Esophagus muscularis mucosa (tissue), 4 donors: Measurements from ENCODE around the gene TNNT1. TPM values are rescaled to one million over a fixed set of nuclear protein-coding genes. Genes with fewer than 3 reads are reported as not detected.
A peak's percentile ranks its signal among the peaks of the same experiment; 100 is the strongest.
"Not testable (repeated sequence)": the region's sequence is repeated elsewhere in the genome, so short reads cannot be mapped to it uniquely, and the experiment has no call there.

Experiments
- DNase-seq: peaks from one replicate; pipeline ENCODE4 v3.0.0-alpha.2; 2017; ENCODE audit errors: extremely low spot score
- H3K27ac ChIP-seq, 4 donors: fragments of 200-600 bp; sonication (generic); replicated peaks in 1 of 4; 1 replicate in 3 of 4; 2 replicates in 1 of 4; pipeline ENCODE4 v1.5.1; 2016 to 2019; ENCODE audit warnings: mild to moderate bottlenecking in 1 of 4
- H3K27me3 ChIP-seq, 4 donors: fragments of 200-600 bp; sonication (generic); one replicate each; pipeline versions ENCODE4 v1.5.1 to v1.6.0; 2016 to 2019
- H3K36me3 ChIP-seq, 4 donors: fragments of 200-600 bp; sonication (generic); one replicate each; pipeline ENCODE4 v1.5.1; 2016 to 2019
- H3K4me1 ChIP-seq, 4 donors: fragments of 200-600 bp; sonication (generic); one replicate each; pipeline ENCODE4 v1.5.1; 2016 to 2019
- H3K4me3 ChIP-seq, 4 donors: fragments of 200-600 bp; sonication (generic); 1 replicate in 2 of 4; 2 replicates in 2 of 4; pipeline ENCODE4 v1.5.1; 2016 to 2019; ENCODE audit warnings: mild to moderate bottlenecking in 4 of 4, moderate library complexity in 1 of 4
- H3K9me3 ChIP-seq, 4 donors: fragments of 200-600 bp; sonication (generic); 1 replicate in 3 of 4; 2 replicates in 1 of 4; pipeline ENCODE4 v1.5.1; 2016 to 2019
- EP300 ChIP-seq: sonication (generic); formaldehyde crosslinking; IDR thresholded peaks from one replicate; pipeline ENCODE4 v1.6.1; 2017; ENCODE audit warnings: antibody characterized with exemption
- POLR2A ChIP-seq: fragments of 450-650 bp; IDR thresholded peaks from one replicate; pipeline ENCODE4 v1.6.1; 2017; ENCODE audit warnings: antibody characterized with exemption, moderate library complexity, mild to moderate bottlenecking, low read depth
- POLR2AphosphoS5 ChIP-seq, 2 donors: sonication (generic); formaldehyde crosslinking; IDR thresholded peaks; one replicate each; pipeline ENCODE4 v1.6.1; 2017; ENCODE audit warnings: antibody characterized with exemption in 2 of 2
- WGBS: methylation state at CpG from one replicate; pipeline ENCODE4 v1.1.5; 2018; 5-methylcytosine and 5-hydroxymethylcytosine counted together
- intact Hi-C: fragments of 100-400 bp; cut with DNase I; formaldehyde crosslinking; loops from one replicate; pipeline ENCODE4 v1.15.1; 2023
- total RNA-seq, 4 donors: library from RNA; depleted of rRNA; stranded (reverse); fragments of >200 nt; gene quantifications; one replicate each; pipeline versions ENCODE4 v1.1.0 to v1.2.1, GENCODE V29; 2016
- TF ChIP-seq, protein P1 (sequence below), 3 experiments: fragments of 200-600 bp in 2 of 3; fragments of 450-650 bp in 1 of 3; sonication (generic) in 2 of 3; IDR thresholded peaks; one replicate each; pipeline ENCODE4 v1.5.1; 2017 to 2019; ENCODE audit warnings: antibody characterized with exemption in 3 of 3, mild to moderate bottlenecking in 2 of 3, moderate library complexity in 1 of 3

Gene TNNT1
- total RNA-seq, 4 donors from 2014 or later, result 2.0 TPM; not detected in 3

DNA sequence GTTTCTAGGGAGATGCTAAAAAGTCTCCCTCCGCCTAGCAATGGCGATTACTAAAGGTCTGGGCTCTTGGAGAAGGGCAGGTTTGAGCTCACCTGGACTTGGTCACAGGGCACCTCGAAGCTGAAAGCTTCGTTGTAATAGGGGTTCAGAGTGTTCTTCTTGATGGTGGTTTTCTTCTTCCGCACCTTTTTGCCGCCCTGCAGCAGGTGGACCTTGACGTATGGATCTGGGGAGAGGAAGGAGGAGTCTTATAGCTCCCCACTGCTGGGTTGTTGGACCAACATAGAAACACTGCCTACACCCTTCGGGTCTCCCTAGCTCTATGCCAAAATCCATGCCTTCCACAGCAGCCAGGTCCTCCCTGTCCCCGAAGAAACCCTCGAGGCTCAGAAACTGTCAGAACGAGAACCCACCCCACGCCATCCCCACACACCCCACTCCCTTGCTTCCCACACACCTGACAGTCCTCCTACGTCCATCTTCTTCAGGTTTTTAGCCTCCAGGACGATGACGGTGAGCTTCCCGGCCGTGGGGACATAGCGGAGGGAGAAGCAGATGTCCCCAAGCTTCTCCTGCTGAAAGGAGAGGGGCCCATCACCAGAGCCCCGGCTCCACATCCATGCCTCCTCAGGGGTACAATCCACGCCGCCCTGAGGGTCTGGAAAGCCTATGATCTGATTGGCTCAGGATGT, 25.6 kb upstream of the TNNT1 start:
- intact Hi-C loops, result no loop called here
- DNase-seq, result no peak
- Histone ChIP-seq H3K27ac (no peak overlapping the region), H3K36me3 (no peaks in the 10 kb centered on the region), H3K27me3 (peaks cover 8 to 100% (median 85%) of the 10 kb centered on the region in 4 donors), H3K9me3 (no peaks in the 10 kb centered on the region), H3K4me1 (peaks cover 20 to 35% (median 26%) of the 10 kb centered on the region in 4 donors), H3K4me3 (no peak overlapping the region)
- 50% methylated on average over 18 of the region's 21 CpGs for WGBS
- TF ChIP-seq POLR2A, result no peak
- no peak for TF ChIP-seq POLR2AphosphoS5 (IDR thresholded peaks at IDR 0.05)
- TF ChIP-seq, protein P1, sequence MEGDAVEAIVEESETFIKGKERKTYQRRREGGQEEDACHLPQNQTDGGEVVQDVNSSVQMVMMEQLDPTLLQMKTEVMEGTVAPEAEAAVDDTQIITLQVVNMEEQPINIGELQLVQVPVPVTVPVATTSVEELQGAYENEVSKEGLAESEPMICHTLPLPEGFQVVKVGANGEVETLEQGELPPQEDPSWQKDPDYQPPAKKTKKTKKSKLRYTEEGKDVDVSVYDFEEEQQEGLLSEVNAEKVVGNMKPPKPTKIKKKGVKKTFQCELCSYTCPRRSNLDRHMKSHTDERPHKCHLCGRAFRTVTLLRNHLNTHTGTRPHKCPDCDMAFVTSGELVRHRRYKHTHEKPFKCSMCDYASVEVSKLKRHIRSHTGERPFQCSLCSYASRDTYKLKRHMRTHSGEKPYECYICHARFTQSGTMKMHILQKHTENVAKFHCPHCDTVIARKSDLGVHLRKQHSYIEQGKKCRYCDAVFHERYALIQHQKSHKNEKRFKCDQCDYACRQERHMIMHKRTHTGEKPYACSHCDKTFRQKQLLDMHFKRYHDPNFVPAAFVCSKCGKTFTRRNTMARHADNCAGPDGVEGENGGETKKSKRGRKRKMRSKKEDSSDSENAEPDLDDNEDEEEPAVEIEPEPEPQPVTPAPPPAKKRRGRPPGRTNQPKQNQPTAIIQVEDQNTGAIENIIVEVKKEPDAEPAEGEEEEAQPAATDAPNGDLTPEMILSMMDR (IDR thresholded peaks at IDR 0.05), result no peak
- TF ChIP-seq EP300, result no peak

- TF ChIP-seq POLR2A, result no peak
- Histone ChIP-seq H3K27ac (no peak overlapping the region), H3K4me1 (peaks cover 13 to 28% (median 19%) of the 10 kb centered on the region in 4 donors), H3K27me3 (peaks cover under 1 to 100% (median 85%) of the 10 kb centered on the region in 4 donors), H3K4me3 (peak overlapping the region; percentile 37 to 54 (median 44)), H3K36me3 (no peaks in the 10 kb centered on the region), H3K9me3 (no peaks in the 10 kb centered on the region)
- intact Hi-C loops, result no loop called here
- no peak for DNase-seq
- WGBS, result 5% methylated on average over 22 of the region's 37 CpGs
Measured at GRCh38 chr19:55173714-55174409, 24.9 kb upstream of the TNNT1 start.

DNA sequence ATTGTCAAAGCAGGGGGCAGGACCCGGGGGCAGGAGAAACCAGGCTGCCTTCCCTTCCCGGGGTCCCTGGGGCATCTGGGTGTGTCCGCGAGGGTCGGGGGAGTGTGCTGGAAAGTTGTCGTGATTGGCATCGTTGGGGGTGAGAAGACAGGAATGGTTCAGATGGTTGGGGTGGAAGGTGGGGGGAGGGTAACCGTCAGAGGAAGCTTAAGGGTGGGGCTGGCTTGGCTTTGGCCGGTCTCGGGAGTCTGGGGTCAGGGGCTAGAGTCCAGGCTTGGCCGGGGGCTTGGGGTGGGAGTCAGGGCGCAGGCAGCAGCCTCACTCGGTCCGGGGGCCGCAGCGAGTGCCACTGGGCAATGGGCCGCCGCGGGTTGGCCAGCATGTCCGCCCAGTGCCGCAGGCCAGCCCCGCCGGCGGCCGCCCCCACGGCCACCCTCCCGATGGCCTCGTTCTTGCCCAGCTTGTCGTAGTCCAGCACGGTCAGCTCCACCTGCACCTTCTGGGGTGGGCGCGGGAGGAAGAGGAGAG, 24.2 kb upstream of the TNNT1 start:
- Histone ChIP-seq H3K36me3 (no peaks in the 10 kb centered on the region), H3K4me1 (peaks cover 13 to 25% (median 16%) of the 10 kb centered on the region in 4 donors), H3K4me3 (peak overlapping the region; percentile 37 to 54 (median 44)), H3K27me3 (peaks cover 0 to 100% (median 86%) of the 10 kb centered on the region in 4 donors), H3K9me3 (no peaks in the 10 kb centered on the region), H3K27ac (no peak overlapping the region)
- no peak for DNase-seq
- TF ChIP-seq, protein P1 (IDR thresholded peaks at IDR 0.05), result no peak
- no peak for TF ChIP-seq POLR2AphosphoS5 (IDR thresholded peaks at IDR 0.05)
- TF ChIP-seq EP300, result no peak
- no peak for TF ChIP-seq POLR2A
- WGBS, result 3% methylated on average over 16 of the region's 32 CpGs
- intact Hi-C loops, result no loop called here

- 21% methylated on average over 11 of the region's 12 CpGs for WGBS
- no peaks in the 10 kb centered on the region for H3K36me3 ChIP-seq
- peaks cover 13 to 25% (median 16%) of the 10 kb centered on the region in 4 donors for H3K4me1 ChIP-seq
- H3K27ac ChIP-seq, result no peak overlapping the region
- no peaks in the 10 kb centered on the region for H3K9me3 ChIP-seq
- TF ChIP-seq, protein P1 (IDR thresholded peaks at IDR 0.05), result no peak
- TF ChIP-seq POLR2AphosphoS5 (IDR thresholded peaks at IDR 0.05) (no peak), EP300 (no peak), POLR2A (no peak)
- no peak for DNase-seq
- H3K27me3 ChIP-seq, result peaks cover 0 to 100% (median 85%) of the 10 kb centered on the region in 4 donors
- intact Hi-C loops, result no loop called here
- H3K4me3 ChIP-seq, result no peak overlapping the region
Measured at GRCh38 chr19:55172741-55173140, 23.7 kb upstream of the TNNT1 start.

GRCh38 chr19:55172318-55172717, 23.3 kb upstream of the TNNT1 start:
- DNase-seq, H3K4me3 ChIP-seq, H3K27ac ChIP-seq, intact Hi-C loops, H3K9me3 ChIP-seq, H3K36me3 ChIP-seq: not testable (repeated sequence)
- peaks cover 13 to 28% (median 17%) of the 10 kb centered on the region in 4 donors for H3K4me1 ChIP-seq
- peaks cover 0 to 100% (median 85%) of the 10 kb centered on the region in 4 donors for H3K27me3 ChIP-seq
- WGBS, result 61% methylated on average over 9 of the region's 9 CpGs
